AG04449 (cell line): ENCODE measurements around the gene ZP3.
"Not testable (repeated sequence)": the region's sequence is repeated elsewhere in the genome, so short reads cannot be mapped to it uniquely, and the experiment has no call there.

Source experiments
- CTCF ChIA-PET: fragments of 350-600 bp; formaldehyde crosslinking; extraction: SDS; loops from one replicate; lab custom pipeline; 2021; ENCODE audit warnings: antibody characterized with exemption; lab: Yijun Ruan, JAX
- POLR2A ChIA-PET: fragments of 400-600, 350-600 bp; formaldehyde crosslinking; extraction: SDS; loops from one replicate; lab custom pipeline; 2020; ENCODE audit warnings: antibody characterized with exemption, inconsistent platforms; lab: Yijun Ruan, JAX
- DNase-seq: peaks from one replicate; pipeline ENCODE4 v3.0.0-alpha.2; 2010; ENCODE audit warnings: low read depth, low spot score
- H3K4me3 ChIP-seq: 2 replicates; pipeline ENCODE4 v1.5.1; 2011; ENCODE audit warnings: low read depth, mild to moderate bottlenecking, control low read depth, low read length
- TF ChIP-seq, protein P1 (sequence below): IDR thresholded peaks from one replicate; pipeline ENCODE4 v1.5.1; 2011; ENCODE audit warnings: mild to moderate bottlenecking, moderate library complexity, low read length, control low read depth, inconsistent platforms; ENCODE audit not compliant: insufficient read depth; ENCODE audit errors: missing control alignments

ZP3 gene

DNA sequence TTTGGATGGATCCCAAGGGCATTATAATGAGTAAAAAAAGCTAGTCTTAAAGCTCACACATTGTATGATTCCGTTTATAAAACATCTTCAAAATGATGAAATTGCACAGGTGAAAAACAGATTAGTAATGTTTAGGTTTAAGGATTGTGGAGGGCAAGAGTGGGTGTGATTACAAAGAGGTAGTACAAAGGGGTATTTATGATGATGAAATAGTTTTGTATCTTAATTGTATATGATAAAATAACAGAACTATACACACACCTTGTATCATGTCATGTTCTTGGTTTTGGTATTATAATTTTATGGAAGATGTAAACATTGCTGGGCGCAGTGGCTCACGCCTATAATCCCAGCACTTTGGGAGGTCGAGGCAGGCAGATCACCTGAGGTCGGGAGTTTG lies 12.5 kb upstream of the ZP3 start:
- ChIA-PET POLR2A (no interaction called here), CTCF (no interaction called here)
- TF ChIP-seq, protein P1, sequence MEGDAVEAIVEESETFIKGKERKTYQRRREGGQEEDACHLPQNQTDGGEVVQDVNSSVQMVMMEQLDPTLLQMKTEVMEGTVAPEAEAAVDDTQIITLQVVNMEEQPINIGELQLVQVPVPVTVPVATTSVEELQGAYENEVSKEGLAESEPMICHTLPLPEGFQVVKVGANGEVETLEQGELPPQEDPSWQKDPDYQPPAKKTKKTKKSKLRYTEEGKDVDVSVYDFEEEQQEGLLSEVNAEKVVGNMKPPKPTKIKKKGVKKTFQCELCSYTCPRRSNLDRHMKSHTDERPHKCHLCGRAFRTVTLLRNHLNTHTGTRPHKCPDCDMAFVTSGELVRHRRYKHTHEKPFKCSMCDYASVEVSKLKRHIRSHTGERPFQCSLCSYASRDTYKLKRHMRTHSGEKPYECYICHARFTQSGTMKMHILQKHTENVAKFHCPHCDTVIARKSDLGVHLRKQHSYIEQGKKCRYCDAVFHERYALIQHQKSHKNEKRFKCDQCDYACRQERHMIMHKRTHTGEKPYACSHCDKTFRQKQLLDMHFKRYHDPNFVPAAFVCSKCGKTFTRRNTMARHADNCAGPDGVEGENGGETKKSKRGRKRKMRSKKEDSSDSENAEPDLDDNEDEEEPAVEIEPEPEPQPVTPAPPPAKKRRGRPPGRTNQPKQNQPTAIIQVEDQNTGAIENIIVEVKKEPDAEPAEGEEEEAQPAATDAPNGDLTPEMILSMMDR: no peak
- H3K4me3 ChIP-seq: no peak overlapping the region
- no peak for DNase-seq

DNA sequence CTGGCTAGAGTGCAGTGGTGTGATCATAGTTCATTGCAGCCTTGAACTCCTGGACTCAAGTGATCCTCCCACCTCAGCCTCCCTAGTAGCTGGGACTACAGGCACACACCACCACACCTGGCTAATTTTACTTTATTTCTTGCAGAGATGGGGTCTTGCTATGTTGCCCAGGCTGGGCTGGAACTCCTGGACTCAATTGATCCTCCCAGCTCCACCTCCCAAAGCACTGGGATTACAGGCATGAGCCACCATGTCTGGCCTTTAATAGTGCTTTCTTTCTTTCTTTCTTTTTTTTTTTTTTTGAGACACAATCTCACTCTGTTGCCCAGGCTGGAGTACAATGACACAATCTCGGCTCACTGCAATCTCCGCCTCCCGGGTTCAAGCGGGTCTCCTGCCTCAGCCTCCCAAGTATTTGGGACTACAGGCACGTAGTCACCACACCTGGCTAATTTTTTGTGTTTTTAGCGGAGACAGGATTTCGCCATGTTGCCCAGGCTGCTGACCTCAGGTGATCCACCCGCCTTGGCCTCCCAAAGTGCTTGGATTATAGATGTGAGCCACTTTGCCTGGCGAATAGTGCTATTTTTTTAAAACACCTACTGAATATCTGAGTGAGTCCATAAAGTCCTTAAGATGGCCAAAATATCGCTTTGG lies 7.0 kb upstream of the ZP3 start:
- POLR2A ChIA-PET, DNase-seq, H3K4me3 ChIP-seq: not testable (repeated sequence)
- CTCF ChIA-PET: interaction anchor here (0.7 kb wide), 1 partner anchor 10 kb away, joined by 3 read pairs; no protein-coding TSS in a partner anchor

DNA sequence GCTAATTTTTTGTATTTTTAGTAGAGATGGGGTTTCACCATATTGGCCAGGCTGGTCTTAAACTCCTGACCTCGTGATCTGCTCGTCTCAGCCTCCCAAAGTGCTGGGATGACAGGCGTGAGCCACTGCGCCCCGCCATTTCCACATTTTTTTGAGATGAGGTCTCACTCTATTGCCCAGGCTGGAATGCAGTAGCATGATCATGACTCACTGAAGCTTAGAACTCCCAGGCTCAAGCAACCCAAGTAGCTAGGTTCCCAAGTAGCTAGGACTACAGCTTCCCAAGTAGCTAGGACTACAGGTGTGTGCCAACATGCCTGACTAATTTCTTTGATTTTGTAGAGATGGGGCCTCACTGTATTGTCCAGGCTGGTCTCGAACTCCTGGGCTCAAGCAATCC lies 3.7 kb upstream of the ZP3 start:
- CTCF ChIA-PET, DNase-seq: not testable (repeated sequence)

DNA sequence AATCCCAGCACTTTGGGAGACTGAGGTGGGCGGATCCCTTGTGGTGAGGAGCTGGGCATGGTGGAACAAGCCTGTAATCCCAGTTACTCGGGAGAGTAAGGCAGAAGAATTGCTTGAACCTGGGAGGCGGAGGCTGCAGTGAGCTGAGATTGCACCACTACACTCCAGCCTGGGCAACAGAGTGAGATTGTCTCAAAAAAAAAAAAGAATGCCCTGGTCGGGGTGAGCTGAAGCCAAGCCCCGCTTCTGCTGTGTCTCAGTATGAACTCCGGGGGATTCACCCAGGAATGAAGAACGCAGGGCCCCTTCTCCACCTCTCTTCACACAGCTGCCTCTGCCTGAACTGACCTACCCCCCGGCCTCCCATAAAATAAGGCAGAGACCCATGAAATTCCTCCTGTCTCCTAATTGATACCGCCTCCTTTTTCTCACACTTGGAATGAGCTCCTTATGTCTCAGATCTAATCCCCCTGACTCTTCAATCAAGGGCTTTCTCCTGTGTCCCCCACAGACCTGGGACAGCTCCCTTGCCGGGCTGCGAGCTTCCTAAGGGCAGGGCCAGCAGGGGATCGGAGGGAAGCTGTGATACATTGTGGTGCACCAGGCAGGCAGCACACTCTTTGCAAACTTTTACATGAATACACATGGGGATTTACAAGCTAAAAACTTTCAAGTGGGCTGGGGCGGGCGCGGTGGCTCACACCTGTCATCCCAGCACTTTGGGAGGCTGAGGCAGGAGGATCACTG lies 911 bp upstream of the ZP3 start:
- no peak for DNase-seq
- POLR2A ChIA-PET: no interaction called here
- no peak overlapping the region for H3K4me3 ChIP-seq
- TF ChIP-seq, protein P1: no peak
- CTCF ChIA-PET: interaction anchor here (1.4 to 1.5 kb wide), 2 partner anchors 10 to 46 kb away, joined by 3 read pairs; no protein-coding TSS in a partner anchor

More for the DNA sequence above, 3.7 kb upstream of the ZP3 start:
- POLR2A ChIA-PET, H3K4me3 ChIP-seq: not testable (repeated sequence)

DNA sequence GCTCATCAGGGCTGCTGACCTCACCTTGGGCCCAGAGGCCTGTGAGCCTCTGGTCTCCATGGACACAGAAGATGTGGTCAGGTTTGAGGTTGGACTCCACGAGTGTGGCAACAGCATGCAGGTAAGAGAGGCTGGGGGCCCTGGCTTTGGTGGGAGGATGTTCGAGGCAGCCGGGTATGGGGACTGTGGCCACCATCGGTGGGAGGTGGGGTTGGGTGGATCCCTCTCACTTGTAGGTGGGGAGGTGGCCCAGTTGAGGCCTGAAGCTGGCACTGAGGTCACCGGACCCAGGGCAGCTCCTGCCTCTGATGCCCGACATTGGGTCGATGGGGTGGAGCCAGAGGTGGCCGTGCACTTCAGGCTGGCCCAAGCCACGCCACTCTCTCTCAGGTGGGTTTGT lies 406 bp downstream of the ZP3 start:
- ChIA-PET CTCF (interaction anchor here (1.5 kb wide), 1 partner anchor 48 kb away, joined by 3 read pairs; no protein-coding TSS in a partner anchor), POLR2A (no interaction called here)
- TF ChIP-seq, protein P1: no peak

DNA sequence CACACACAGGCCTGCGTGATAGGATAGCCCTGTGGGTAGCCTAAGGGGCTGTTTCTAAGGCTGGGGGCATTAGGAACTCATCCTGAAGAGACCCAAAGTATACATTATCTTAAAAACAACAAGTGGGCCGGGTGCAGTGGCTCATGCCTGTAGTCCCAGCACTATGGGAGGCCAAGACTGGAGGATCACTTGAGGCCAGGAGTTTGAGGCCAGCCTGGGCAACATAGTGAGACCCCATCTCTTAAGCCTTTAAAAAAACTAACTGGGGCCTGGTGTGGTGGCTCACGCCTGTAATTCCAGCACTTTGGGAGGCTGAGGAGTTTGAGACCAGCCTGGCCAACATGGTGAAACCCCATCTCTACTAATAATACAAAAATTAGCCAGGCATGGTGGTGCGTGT lies 808 bp downstream of the ZP3 start:
- POLR2A ChIA-PET, CTCF ChIA-PET, H3K4me3 ChIP-seq, DNase-seq: not testable (repeated sequence)

More for the DNA sequence above, 406 bp downstream of the ZP3 start:
- H3K4me3 ChIP-seq: no peak overlapping the region
- DNase-seq: no peak

DNA sequence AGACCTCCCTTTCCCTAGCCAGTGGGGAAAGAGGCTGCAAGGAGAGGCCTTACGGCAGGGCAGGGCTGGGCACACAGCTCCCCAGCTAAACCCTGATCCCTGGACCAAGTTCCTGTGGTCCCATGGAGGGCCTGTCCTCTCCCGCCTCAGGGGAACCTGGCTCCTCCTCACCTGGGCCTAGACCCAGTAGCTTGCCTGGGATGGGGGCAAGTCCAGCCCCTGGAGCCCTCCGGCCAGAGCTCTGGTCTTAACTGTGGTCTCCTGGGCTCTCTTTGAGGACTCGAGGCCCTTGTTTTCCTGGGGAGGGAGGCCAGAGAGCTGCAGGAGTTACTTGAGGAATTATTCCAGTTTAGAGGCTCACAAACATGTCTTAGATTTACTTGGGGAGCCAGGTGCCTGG lies 1.5 kb downstream of the ZP3 start:
- TF ChIP-seq, protein P1: no peak
- DNase-seq: no peak
- no peak overlapping the region for H3K4me3 ChIP-seq
- ChIA-PET POLR2A (no interaction called here), CTCF (no interaction called here)
